K562 (cell line): ENCODE results near the gene SV2C. TPM values are rescaled to one million over a fixed set of nuclear protein-coding genes. Genes with fewer than 3 reads are reported as not detected.

Source experiments
- ADNP ChIP-seq: fragments of 200-800 bp; sonication (Bioruptor generic); IDR thresholded peaks from 2 replicates; pipeline ENCODE4 v1.6.1; 2016; ENCODE audit warnings: missing genetic modification characterization, missing compliant biosample characterization
- ESRRB ChIP-seq: fragments of 250-450 bp; sonication (Bioruptor Pico); IDR thresholded peaks from 2 replicates; pipeline ENCODE4 v1.5.0; 2020; ENCODE audit warnings: mild to moderate bottlenecking, moderate library complexity, borderline replicate concordance
- ETV1 ChIP-seq: fragments of 450-650 bp; conservative IDR thresholded peaks from 2 replicates; pipeline ENCODE4 v1.6.1; 2016; ENCODE audit warnings: missing genetic modification characterization, control low read depth, low read depth, missing compliant biosample characterization
- HDAC1 ChIP-seq, 2 experiments: fragments of 450-650 bp; IDR thresholded peaks; 2 replicates each; pipeline ENCODE4 v1.6.1; 2016 to 2017; ENCODE audit warnings: inconsistent platforms in 1 of 2, mild to moderate bottlenecking in 1 of 2, moderate library complexity in 1 of 2
- HMGN3 ChIP-seq: IDR thresholded peaks from 2 replicates; pipeline ENCODE4 v1.6.1; 2011; ENCODE audit warnings: borderline replicate concordance, low read depth, mild to moderate bottlenecking, mixed read lengths, low read length; ENCODE audit not compliant: insufficient read length; ENCODE audit errors: extremely low read depth
- HNRNPH1 ChIP-seq: fragments of 200-400 bp; formaldehyde crosslinking; optimal IDR thresholded peaks from 2 replicates; pipeline ENCODE3; 2017; ENCODE audit warnings: low read depth, mild to moderate bottlenecking, low read length, moderate library complexity
- KLF16 ChIP-seq: IDR thresholded peaks from 2 replicates; pipeline ENCODE4 v1.6.1; 2016; ENCODE audit warnings: antibody characterized with exemption
- MEIS2 ChIP-seq: fragments of 450-650 bp; IDR thresholded peaks from 2 replicates; pipeline ENCODE4 v1.6.1; 2014; ENCODE audit warnings: mild to moderate bottlenecking; ENCODE audit not compliant: partially characterized antibody
- NELFE ChIP-seq: IDR thresholded peaks from 2 replicates; pipeline ENCODE4 v1.6.1; 2011; ENCODE audit warnings: mild to moderate bottlenecking; ENCODE audit not compliant: insufficient read depth, insufficient read length
- NR4A1 ChIP-seq, 2 experiments: fragments of 250-450 bp in 1 of 2; fragments of 450-650 bp in 1 of 2; sonication (Bioruptor Pico) in 1 of 2; IDR thresholded peaks; 2 replicates each; pipeline versions ENCODE4 v1.4.0 to v1.6.1; 2016 to 2020; ENCODE audit warnings: mild to moderate bottlenecking in 2 of 2, missing compliant biosample characterization in 1 of 2, missing genetic modification characterization in 1 of 2, moderate library complexity in 1 of 2
- POLR2AphosphoS2 ChIP-seq: IDR thresholded peaks from 2 replicates; pipeline ENCODE4 v1.6.1; 2012; ENCODE audit warnings: low read length, improper control_type of control experiment
- RBM22 ChIP-seq: fragments of 200-400 bp; formaldehyde crosslinking; IDR thresholded peaks from 2 replicates; pipeline ENCODE4 v1.6.1; 2018; ENCODE audit warnings: low read length, low read depth; ENCODE audit not compliant: poor library complexity, severe bottlenecking
- SNIP1 ChIP-seq: fragments of 450-650 bp; IDR thresholded peaks from 2 replicates; pipeline ENCODE4 v1.7.1; 2017; ENCODE audit warnings: low read depth, mild to moderate bottlenecking
- STAT5B ChIP-seq: fragments of 250-450 bp; sonication (Bioruptor Pico); IDR thresholded peaks from 2 replicates; pipeline ENCODE4 v1.8.0; 2021; ENCODE audit warnings: mild to moderate bottlenecking, inconsistent platforms
- TAF9B ChIP-seq: fragments of 450-650 bp; IDR thresholded peaks from 2 replicates; pipeline ENCODE4 v1.6.1; 2018; ENCODE audit warnings: mild to moderate bottlenecking; ENCODE audit not compliant: partially characterized antibody
- ZBTB1 ChIP-seq: sonication (generic); formaldehyde crosslinking; IDR thresholded peaks from 2 replicates; pipeline ENCODE4 v1.8.1; 2023; ENCODE audit warnings: missing genetic modification reagents, low read depth, mild to moderate bottlenecking, borderline replicate concordance
- ZSCAN29 ChIP-seq: fragments of 450-650 bp; IDR thresholded peaks from 2 replicates; pipeline ENCODE4 v1.6.1; 2017
- polyA plus RNA-seq, 8 experiments: library from polyadenylated mRNA; depleted of rRNA in 4 of 8; stranded (reverse) in 5 of 8; unstranded in 3 of 8; fragments of >200 nt; fragmentation: Nextera tagmentation in 2 of 8; fragmentation: Illumina TruSeq in 1 of 8; extraction: Ambion mirVana in 2 of 8; extraction: Trizol in 1 of 8; gene quantifications; 2 replicates each; pipeline versions ENCODE4 v1.2.1 to v1.2.3, GENCODE V29; 2011 to 2014; ENCODE audit warnings: inconsistent platforms in 1 of 8, missing spikeins in 1 of 8
- total RNA-seq, 7 experiments: library from RNA; depleted of rRNA in 6 of 7; stranded (reverse); fragments of >200 nt in 6 of 7; fragmentation: Illumina TruSeq in 2 of 7; extraction: Trizol in 2 of 7; gene quantifications; 2 replicates each; pipeline versions ENCODE4 v1.2.1 to v1.2.3, GENCODE V29; 2011 to 2021; ENCODE audit warnings: low replicate concordance in 1 of 7
- TF ChIP-seq, protein P1 (sequence below): sonication (generic); formaldehyde crosslinking; IDR thresholded peaks from 2 replicates; pipeline ENCODE4 v1.8.1; 2023; ENCODE audit warnings: missing genetic modification reagents, mild to moderate bottlenecking, borderline replicate concordance
- TF ChIP-seq, protein P2 (sequence below): fragments of 250-450 bp; sonication (Bioruptor Pico); IDR thresholded peaks from 2 replicates; pipeline ENCODE4 v1.8.0; 2022; ENCODE audit warnings: moderate library complexity, mild to moderate bottlenecking, inconsistent platforms
- TF ChIP-seq, protein P3 (sequence below): fragments of 250-450 bp; sonication (Bioruptor Pico); IDR thresholded peaks from 2 replicates; pipeline ENCODE4 v1.8.0; 2021; ENCODE audit warnings: moderate library complexity, mild to moderate bottlenecking, inconsistent platforms

SV2C gene
- total and polyA plus RNA-seq, 9 of the 15 experiments (the other 6 are each of a cell fraction or from before 2014, with no cell fraction given): 0.05 TPM; not detected in 8

DNA sequence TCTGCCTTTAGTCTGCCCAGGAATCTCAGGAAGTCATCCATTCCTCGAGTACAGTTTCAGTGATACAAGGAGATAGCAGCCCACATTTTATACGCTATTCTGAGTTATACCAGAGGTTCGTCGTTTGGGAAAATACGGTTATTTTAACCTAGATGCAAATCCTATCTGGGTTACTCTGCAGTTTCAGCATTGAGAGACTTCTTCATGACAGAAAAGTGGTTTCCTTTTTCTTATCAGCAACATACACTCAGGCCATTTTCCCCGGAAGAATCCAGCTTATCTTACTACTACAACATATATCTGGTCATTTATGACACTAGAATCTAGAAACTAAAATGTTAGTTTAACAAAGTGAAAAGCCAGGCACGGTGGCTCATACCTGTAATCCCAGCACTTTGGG, 236.5 kb downstream of the SV2C start (continued):
- TF ChIP-seq HMGN3 (peak; percentile 32), HNRNPH1 (no peak), SNIP1 (no peak), ZSCAN29 (peak; percentile 92), MEIS2 (peak; percentile 97), POLR2AphosphoS2 (no peak), KLF16 (peak; percentile 93), ETV1 (peak; percentile 98), ZBTB1 (CRISPR knock-in tag) (no peak), TAF9B (no peak), ESRRB (CRISPR knock-in tag) (no peak), STAT5B (no peak), RBM22 (no peak), NELFE (no peak), NR4A1 (CRISPR knock-in tag; IDR thresholded peaks at IDR 0.05) (no peak), NR4A1 (tag; IDR thresholded peaks at IDR 0.05) (no peak), HDAC1 (IDR thresholded peaks at IDR 0.05) (peak in 1 of 2 experiments; percentile 88; a peak in 2 of 4 replicates), ADNP (tag) (no peak)
- TF ChIP-seq, protein P1, sequence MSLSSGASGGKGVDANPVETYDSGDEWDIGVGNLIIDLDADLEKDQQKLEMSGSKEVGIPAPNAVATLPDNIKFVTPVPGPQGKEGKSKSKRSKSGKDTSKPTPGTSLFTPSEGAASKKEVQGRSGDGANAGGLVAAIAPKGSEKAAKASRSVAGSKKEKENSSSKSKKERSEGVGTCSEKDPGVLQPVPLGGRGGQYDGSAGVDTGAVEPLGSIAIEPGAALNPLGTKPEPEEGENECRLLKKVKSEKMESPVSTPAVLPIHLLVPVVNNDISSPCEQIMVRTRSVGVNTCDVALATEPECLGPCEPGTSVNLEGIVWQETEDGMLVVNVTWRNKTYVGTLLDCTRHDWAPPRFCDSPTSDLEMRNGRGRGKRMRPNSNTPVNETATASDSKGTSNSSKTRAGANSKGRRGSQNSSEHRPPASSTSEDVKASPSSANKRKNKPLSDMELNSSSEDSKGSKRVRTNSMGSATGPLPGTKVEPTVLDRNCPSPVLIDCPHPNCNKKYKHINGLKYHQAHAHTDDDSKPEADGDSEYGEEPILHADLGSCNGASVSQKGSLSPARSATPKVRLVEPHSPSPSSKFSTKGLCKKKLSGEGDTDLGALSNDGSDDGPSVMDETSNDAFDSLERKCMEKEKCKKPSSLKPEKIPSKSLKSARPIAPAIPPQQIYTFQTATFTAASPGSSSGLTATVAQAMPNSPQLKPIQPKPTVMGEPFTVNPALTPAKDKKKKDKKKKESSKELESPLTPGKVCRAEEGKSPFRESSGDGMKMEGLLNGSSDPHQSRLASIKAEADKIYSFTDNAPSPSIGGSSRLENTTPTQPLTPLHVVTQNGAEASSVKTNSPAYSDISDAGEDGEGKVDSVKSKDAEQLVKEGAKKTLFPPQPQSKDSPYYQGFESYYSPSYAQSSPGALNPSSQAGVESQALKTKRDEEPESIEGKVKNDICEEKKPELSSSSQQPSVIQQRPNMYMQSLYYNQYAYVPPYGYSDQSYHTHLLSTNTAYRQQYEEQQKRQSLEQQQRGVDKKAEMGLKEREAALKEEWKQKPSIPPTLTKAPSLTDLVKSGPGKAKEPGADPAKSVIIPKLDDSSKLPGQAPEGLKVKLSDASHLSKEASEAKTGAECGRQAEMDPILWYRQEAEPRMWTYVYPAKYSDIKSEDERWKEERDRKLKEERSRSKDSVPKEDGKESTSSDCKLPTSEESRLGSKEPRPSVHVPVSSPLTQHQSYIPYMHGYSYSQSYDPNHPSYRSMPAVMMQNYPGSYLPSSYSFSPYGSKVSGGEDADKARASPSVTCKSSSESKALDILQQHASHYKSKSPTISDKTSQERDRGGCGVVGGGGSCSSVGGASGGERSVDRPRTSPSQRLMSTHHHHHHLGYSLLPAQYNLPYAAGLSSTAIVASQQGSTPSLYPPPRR (CRISPR knock-in tag): no peak
- TF ChIP-seq, protein P2, sequence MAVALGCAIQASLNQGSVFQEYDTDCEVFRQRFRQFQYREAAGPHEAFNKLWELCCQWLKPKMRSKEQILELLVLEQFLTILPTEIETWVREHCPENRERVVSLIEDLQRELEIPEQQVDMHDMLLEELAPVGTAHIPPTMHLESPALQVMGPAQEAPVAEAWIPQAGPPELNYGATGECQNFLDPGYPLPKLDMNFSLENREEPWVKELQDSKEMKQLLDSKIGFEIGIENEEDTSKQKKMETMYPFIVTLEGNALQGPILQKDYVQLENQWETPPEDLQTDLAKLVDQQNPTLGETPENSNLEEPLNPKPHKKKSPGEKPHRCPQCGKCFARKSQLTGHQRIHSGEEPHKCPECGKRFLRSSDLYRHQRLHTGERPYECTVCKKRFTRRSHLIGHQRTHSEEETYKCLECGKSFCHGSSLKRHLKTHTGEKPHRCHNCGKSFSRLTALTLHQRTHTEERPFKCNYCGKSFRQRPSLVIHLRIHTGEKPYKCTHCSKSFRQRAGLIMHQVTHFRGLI (CRISPR knock-in tag): no peak
- TF ChIP-seq, protein P3, sequence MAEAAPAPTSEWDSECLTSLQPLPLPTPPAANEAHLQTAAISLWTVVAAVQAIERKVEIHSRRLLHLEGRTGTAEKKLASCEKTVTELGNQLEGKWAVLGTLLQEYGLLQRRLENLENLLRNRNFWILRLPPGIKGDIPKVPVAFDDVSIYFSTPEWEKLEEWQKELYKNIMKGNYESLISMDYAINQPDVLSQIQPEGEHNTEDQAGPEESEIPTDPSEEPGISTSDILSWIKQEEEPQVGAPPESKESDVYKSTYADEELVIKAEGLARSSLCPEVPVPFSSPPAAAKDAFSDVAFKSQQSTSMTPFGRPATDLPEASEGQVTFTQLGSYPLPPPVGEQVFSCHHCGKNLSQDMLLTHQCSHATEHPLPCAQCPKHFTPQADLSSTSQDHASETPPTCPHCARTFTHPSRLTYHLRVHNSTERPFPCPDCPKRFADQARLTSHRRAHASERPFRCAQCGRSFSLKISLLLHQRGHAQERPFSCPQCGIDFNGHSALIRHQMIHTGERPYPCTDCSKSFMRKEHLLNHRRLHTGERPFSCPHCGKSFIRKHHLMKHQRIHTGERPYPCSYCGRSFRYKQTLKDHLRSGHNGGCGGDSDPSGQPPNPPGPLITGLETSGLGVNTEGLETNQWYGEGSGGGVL (CRISPR knock-in tag): no peak
